HepG2 (cell line): ENCODE data around the gene NUP133. TPM values are rescaled to one million over a fixed set of nuclear protein-coding genes. Genes with fewer than 3 reads are reported as not detected.

Source experiments
- AKNA ChIP-seq: sonication (generic); formaldehyde crosslinking; IDR thresholded peaks from 2 replicates; pipeline ENCODE4 v1.4.0; 2020; ENCODE audit warnings: missing genetic modification reagents, borderline replicate concordance
- ASH2L ChIP-seq: fragments of 300-600, 200-600 bp; sonication (generic); IDR thresholded peaks from 2 replicates; pipeline ENCODE4 v1.7.0; 2017; ENCODE audit warnings: low read depth, mild to moderate bottlenecking, moderate library complexity, mixed read lengths, low read length; ENCODE audit not compliant: insufficient read length
- ATRX ChIP-seq: sonication (generic); formaldehyde crosslinking; IDR thresholded peaks from 2 replicates; pipeline ENCODE4 v1.4.0; 2020; ENCODE audit warnings: missing genetic modification reagents, borderline replicate concordance
- DNMT3B ChIP-seq: conservative IDR thresholded peaks from 2 replicates; pipeline ENCODE4 v1.6.1; 2016; ENCODE audit warnings: missing biosample characterization, control low read depth
- FIP1L1 ChIP-seq: fragments of 200-400 bp; formaldehyde crosslinking; IDR thresholded peaks from 2 replicates; pipeline ENCODE4 v1.6.1; 2018; ENCODE audit warnings: low read depth, mild to moderate bottlenecking, low read length, moderate library complexity, borderline replicate concordance; ENCODE audit not compliant: insufficient read depth
- HMGXB3 ChIP-seq: sonication (generic); formaldehyde crosslinking; IDR thresholded peaks from 2 replicates; pipeline ENCODE4 v1.4.0; 2020; ENCODE audit warnings: missing genetic modification reagents, borderline replicate concordance
- IRF1 ChIP-seq: sonication (generic); formaldehyde crosslinking; IDR thresholded peaks from 2 replicates; pipeline ENCODE4 v1.4.0; 2020; ENCODE audit warnings: low read depth, mild to moderate bottlenecking, missing genetic modification reagents
- JDP2 ChIP-seq: sonication (generic); formaldehyde crosslinking; IDR thresholded peaks from 2 replicates; pipeline ENCODE4 v1.8.1; 2022; ENCODE audit warnings: missing genetic modification reagents, borderline replicate concordance
- RNF219 ChIP-seq: sonication (generic); formaldehyde crosslinking; IDR thresholded peaks from 2 replicates; pipeline ENCODE4 v1.5.0; 2020; ENCODE audit warnings: mild to moderate bottlenecking, missing genetic modification reagents
- SMARCC2 ChIP-seq: fragments of 450-650 bp; IDR thresholded peaks from 2 replicates; pipeline ENCODE4 v1.6.1; 2017; ENCODE audit warnings: antibody characterized with exemption, mild to moderate bottlenecking
- SRF ChIP-seq: IDR thresholded peaks from 2 replicates; pipeline ENCODE4 v1.6.1; 2011; ENCODE audit warnings: mild to moderate bottlenecking, low read depth, low read length, moderate library complexity
- SYNCRIP ChIP-seq: fragments of 200-400 bp; formaldehyde crosslinking; IDR thresholded peaks from 2 replicates; pipeline ENCODE4 v1.6.1; 2018; ENCODE audit warnings: mild to moderate bottlenecking, low read depth, low read length; ENCODE audit not compliant: insufficient read depth
- ZNF549 ChIP-seq: sonication (generic); formaldehyde crosslinking; IDR thresholded peaks from 2 replicates; pipeline ENCODE4 v1.5.0; 2020; ENCODE audit warnings: missing genetic modification reagents
- ZNF574 ChIP-seq: sonication (generic); formaldehyde crosslinking; IDR thresholded peaks from 2 replicates; pipeline ENCODE4 v1.4.0; 2020; ENCODE audit warnings: missing genetic modification reagents
- polyA plus RNA-seq, 8 experiments: library from polyadenylated mRNA; depleted of rRNA in 3 of 8; stranded (reverse) in 7 of 8; unstranded in 1 of 8; fragments of >200 nt; fragmentation: Illumina TruSeq in 4 of 8; extraction: Trizol in 4 of 8; gene quantifications; 2 replicates each; pipeline versions ENCODE4 v1.2.1 to v1.2.3, GENCODE V29; 2011 to 2016; ENCODE audit warnings: low read depth in 4 of 8, missing spikeins in 1 of 8, mixed read lengths in 1 of 8; ENCODE audit not compliant: insufficient read depth in 1 of 8
- total RNA-seq, 5 experiments: library from RNA; depleted of rRNA; stranded (reverse); fragments of >200 nt; fragmentation: Illumina TruSeq; extraction: Trizol; gene quantifications; 2 replicates each; pipeline ENCODE4 v1.2.3, GENCODE V29; 2016; ENCODE audit warnings: low read depth in 1 of 5

Gene NUP133
- total and polyA plus RNA-seq, 2 of the 13 experiments (the other 11 are each of a cell fraction or from before 2014, with no cell fraction given), result 17.7 to 45.6 TPM

- TF ChIP-seq AKNA (CRISPR knock-in tag), result no peak
- TF ChIP-seq SMARCC2, result no peak
- TF ChIP-seq FIP1L1, result no peak
- peak; percentile 56 for TF ChIP-seq ASH2L
- TF ChIP-seq RNF219 (CRISPR knock-in tag), result no peak
- no peak for TF ChIP-seq ATRX (CRISPR knock-in tag)
- no peak for TF ChIP-seq DNMT3B (CRISPR knock-in tag)
- TF ChIP-seq ZNF549 (CRISPR knock-in tag), result no peak
- TF ChIP-seq IRF1 (CRISPR knock-in tag), result no peak
- TF ChIP-seq SRF, result no peak
- no peak for TF ChIP-seq JDP2 (CRISPR knock-in tag)
- TF ChIP-seq ZNF574 (CRISPR knock-in tag), result no peak
- no peak for TF ChIP-seq SYNCRIP
- peak; percentile 36; the same call in 1 of the 2 replicates for TF ChIP-seq HMGXB3 (CRISPR knock-in tag)
Observed at GRCh38 chr1:229509576-229509975, 1.4 kb upstream of the NUP133 start (continued).
